H1 (cell line): ENCODE measurements around the gene DLG4. TPM values are rescaled to one million over a fixed set of nuclear protein-coding genes. Genes with fewer than 3 reads are reported as not detected.
"Not testable (repeated sequence)": the region's sequence is repeated elsewhere in the genome, so short reads cannot be mapped to it uniquely, and the experiment has no call there.

Experiments used
- CTCF ChIA-PET: fragments of 300-600 bp; sonication (Branson Sonifier 250); formaldehyde crosslinking; loops from one replicate; lab custom pipeline; 2021; ENCODE audit not compliant: partially characterized antibody; lab: Charles Lee
- POLR2A ChIA-PET: fragments of 300-600 bp; sonication (Branson Sonifier 250); formaldehyde crosslinking; loops from one replicate; lab custom pipeline; 2021; ENCODE audit warnings: inconsistent platforms; ENCODE audit not compliant: partially characterized antibody; lab: Charles Lee
- DNase-seq, 2 experiments: peaks; one replicate each; pipeline versions ENCODE4 v3.0.0 to v3.0.0-alpha.2; 2010 to 2022; ENCODE audit warnings: low spot score in 2 of 2, low read depth in 1 of 2, mixed read lengths in 1 of 2
- FAIRE-seq: peaks from 2 replicates; lab custom pipeline; 2011; peaks lifted over from hg19 to GRCh38; lab: Jason Lieb, UNC
- H2AFZ ChIP-seq: 2 replicates; pipeline ENCODE4 v1.8.1; 2012; ENCODE audit warnings: low read length, inconsistent platforms
- H2AK5ac ChIP-seq: 2 replicates; pipeline ENCODE4 v1.6.1; 2013; ENCODE audit warnings: low read depth, low read length
- H2BK120ac ChIP-seq: replicated peaks from 2 replicates; pipeline ENCODE3; 2013; ENCODE audit warnings: low read depth, low read length, inconsistent platforms
- H2BK12ac ChIP-seq: 2 replicates; pipeline ENCODE4 v1.6.1; 2013; ENCODE audit warnings: low read depth, low read length
- H2BK15ac ChIP-seq: 2 replicates; pipeline ENCODE4 v1.6.1; 2013; ENCODE audit warnings: low read length
- H2BK20ac ChIP-seq: 2 replicates; pipeline ENCODE4 v1.6.1; 2013; ENCODE audit warnings: low read length
- H2BK5ac ChIP-seq: 2 replicates; pipeline ENCODE4 v1.6.1; 2013; ENCODE audit warnings: low read depth, low read length
- H3K14ac ChIP-seq: 2 replicates; pipeline ENCODE4 v1.6.1; 2013; ENCODE audit warnings: inconsistent platforms; ENCODE audit not compliant: insufficient read length
- H3K18ac ChIP-seq: 2 replicates; pipeline ENCODE4 v1.6.1; 2013; ENCODE audit warnings: low read length; ENCODE audit errors: extremely low read depth
- H3K23ac ChIP-seq: 2 replicates; pipeline ENCODE4 v1.6.1; 2013; ENCODE audit warnings: inconsistent platforms; ENCODE audit not compliant: insufficient read length
- H3K23me2 ChIP-seq: 2 replicates; pipeline ENCODE4 v1.6.1; 2013; ENCODE audit warnings: low read depth, low read length
- H3K27ac ChIP-seq: 2 replicates; pipeline ENCODE4 v1.6.1; 2011; ENCODE audit warnings: low read depth, low read length, inconsistent platforms
- H3K27me3 ChIP-seq, 4 experiments: replicated peaks in 1 of 4; 1 replicate in 1 of 4; 2 replicates in 3 of 4; pipeline versions ENCODE4 v1.6.1 to v1.8.1; 2011 to 2013; ENCODE audit warnings: low read length in 3 of 4, mild to moderate bottlenecking in 3 of 4, inconsistent platforms in 2 of 4, mixed read lengths in 2 of 4, moderate library complexity in 1 of 4; ENCODE audit not compliant: control insufficient read depth in 3 of 4, insufficient read depth in 3 of 4; ENCODE audit errors: extremely low read depth in 1 of 4
- H3K36me3 ChIP-seq, 4 experiments: 2 replicates each; pipeline versions ENCODE4 v1.6.1 to v1.8.1; 2011 to 2013; ENCODE audit warnings: mild to moderate bottlenecking in 4 of 4, low read length in 3 of 4, moderate library complexity in 2 of 4, control low read depth in 1 of 4, inconsistent platforms in 1 of 4; ENCODE audit not compliant: insufficient read depth in 4 of 4, control insufficient read depth in 2 of 4
- H3K4ac ChIP-seq: replicated peaks from 2 replicates; pipeline ENCODE3; 2013; ENCODE audit warnings: low read length, low read depth, mixed read lengths, inconsistent platforms; ENCODE audit not compliant: insufficient read length
- H3K4me1 ChIP-seq, 4 experiments: replicated peaks in 1 of 4; 1 replicate in 1 of 4; 2 replicates in 3 of 4; pipeline versions ENCODE4 v1.6.1 to v1.8.1; 2011 to 2013; ENCODE audit warnings: low read length in 3 of 4, inconsistent platforms in 2 of 4, mixed read lengths in 1 of 4; ENCODE audit not compliant: insufficient read depth in 4 of 4, control insufficient read depth in 3 of 4
- H3K4me2 ChIP-seq, 2 experiments: 2 replicates each; pipeline versions ENCODE4 v1.6.1 to v1.8.1; 2011 to 2013; ENCODE audit warnings: low read depth in 2 of 2, low read length in 2 of 2, control low read depth in 1 of 2, inconsistent platforms in 1 of 2, mild to moderate bottlenecking in 1 of 2; ENCODE audit not compliant: insufficient read depth in 1 of 2
- H3K4me3 ChIP-seq, 4 experiments: fragments of 200-600, 300-600 bp in 1 of 4; sonication (generic), shearing (Covaris generic), sonication (Bioruptor Twin) in 1 of 4; 2 replicates each; pipeline versions ENCODE4 v1.5.1 to v1.8.1; 2011 to 2016; ENCODE audit warnings: low read length in 4 of 4, low read depth in 3 of 4, control low read depth in 2 of 4, inconsistent platforms in 2 of 4, mild to moderate bottlenecking in 2 of 4, mixed read lengths in 1 of 4, moderate library complexity in 1 of 4; ENCODE audit not compliant: insufficient read depth in 2 of 4; ENCODE audit errors: extremely low read depth in 1 of 4
- H3K56ac ChIP-seq: replicated peaks from 2 replicates; pipeline ENCODE3; 2013; ENCODE audit warnings: low read depth, mild to moderate bottlenecking, mixed read lengths, low read length, inconsistent platforms; ENCODE audit not compliant: insufficient read length
- H3K79me1 ChIP-seq: 2 replicates; pipeline ENCODE4 v1.6.1; 2013; ENCODE audit warnings: low read depth, low read length, control low read depth
- H3K79me2 ChIP-seq, 2 experiments: 2 replicates each; pipeline versions ENCODE4 v1.6.1 to v1.8.1; 2012 to 2013; ENCODE audit warnings: low read length in 2 of 2, mild to moderate bottlenecking in 2 of 2, inconsistent platforms in 1 of 2; ENCODE audit not compliant: insufficient read depth in 2 of 2, control insufficient read depth in 1 of 2
- H3K9ac ChIP-seq, 4 experiments: replicated peaks in 1 of 4; 1 replicate in 1 of 4; 2 replicates in 3 of 4; pipeline versions ENCODE4 v1.6.1 to v1.8.1; 2011 to 2013; ENCODE audit warnings: low read depth in 3 of 4, low read length in 3 of 4, control low read depth in 2 of 4, mild to moderate bottlenecking in 2 of 4, moderate library complexity in 2 of 4, inconsistent platforms in 1 of 4; ENCODE audit errors: extremely low read depth in 1 of 4
- H3K9me3 ChIP-seq, 2 experiments: 2 replicates each; pipeline versions ENCODE4 v1.6.1 to v1.8.1; 2012 to 2013; ENCODE audit warnings: mild to moderate bottlenecking in 2 of 2, moderate library complexity in 2 of 2, control low read depth in 1 of 2, inconsistent platforms in 1 of 2, low read depth in 1 of 2, low read length in 1 of 2, mixed read lengths in 1 of 2; ENCODE audit not compliant: insufficient read depth in 2 of 2
- H4K20me1 ChIP-seq, 2 experiments: replicated peaks in 1 of 2; 2 replicates each; pipeline versions ENCODE3 to v1.8.1; 2011 to 2013; ENCODE audit warnings: inconsistent platforms in 2 of 2, low read length in 2 of 2, mild to moderate bottlenecking in 1 of 2; ENCODE audit not compliant: insufficient read depth in 2 of 2, control insufficient read depth in 1 of 2
- H4K5ac ChIP-seq: 2 replicates; pipeline ENCODE4 v1.6.1; 2013; ENCODE audit warnings: low read length, low read depth, mixed read lengths, inconsistent platforms; ENCODE audit not compliant: insufficient read length
- H4K8ac ChIP-seq: 2 replicates; pipeline ENCODE4 v1.8.0; 2013; ENCODE audit warnings: mild to moderate bottlenecking, moderate library complexity, low read length, inconsistent platforms; ENCODE audit not compliant: insufficient read depth; ENCODE audit errors: extremely low read depth
- H4K91ac ChIP-seq: replicated peaks from 2 replicates; pipeline ENCODE3; 2013; ENCODE audit warnings: low read length, mixed read lengths, inconsistent platforms; ENCODE audit not compliant: insufficient read length
- WGBS, 2 experiments: shearing (Covaris generic) in 1 of 2; methylation state at CpG; one replicate each; pipeline versions ENCODE4 v1.1.6 to v1.1.7; 2013 to 2015; ENCODE audit warnings: low lambda C conversion rate in 2 of 2, mixed read lengths in 2 of 2, inconsistent platforms in 1 of 2, low coverage in 1 of 2, missing lambda C conversion rate in 1 of 2; ENCODE audit not compliant: insufficient replicate concordance in 2 of 2, insufficient coverage in 1 of 2, insufficient read length in 1 of 2; ENCODE audit errors: extremely low coverage in 1 of 2, missing lambda C conversion rate in 1 of 2; 5-methylcytosine and 5-hydroxymethylcytosine counted together
- polyA plus RNA-seq, 7 experiments: library from polyadenylated mRNA; depleted of rRNA in 3 of 7; stranded (reverse) in 5 of 7; unstranded in 2 of 7; fragments of >200 nt in 5 of 7; fragments of 200-250 nt in 2 of 7; gene quantifications; 1 replicate in 5 of 7; 2 replicates in 1 of 7; 4 replicates in 1 of 7; pipeline versions ENCODE4 v1.2.1 to v1.2.3, GENCODE V29; 2011 to 2013; ENCODE audit warnings: missing spikeins in 2 of 7, mixed read lengths in 2 of 7
- total RNA-seq: library from RNA; stranded (reverse); fragmentation: NEBNext Ultra II Directional; extraction: Animal tissue kit (Norgen Biotek cat#: 25700); gene quantifications from 2 replicates; pipeline ENCODE4 v1.2.1, GENCODE V29; 2021

Gene DLG4
- total and polyA plus RNA-seq, 2 of the 8 experiments (the other 6 are each of a cell fraction or from before 2014, with no cell fraction given) = 18.9 to 45.9 TPM

- not testable (repeated sequence) for H4K20me1 ChIP-seq, H2BK20ac ChIP-seq, H2AFZ ChIP-seq, H3K36me3 ChIP-seq, H2BK15ac ChIP-seq, H3K23ac ChIP-seq, H3K4me1 ChIP-seq, H3K9ac ChIP-seq, H3K79me2 ChIP-seq, H3K4ac ChIP-seq, H3K23me2 ChIP-seq, H3K56ac ChIP-seq, H3K79me1 ChIP-seq, H3K14ac ChIP-seq, DNase-seq, FAIRE-seq, H4K8ac ChIP-seq, H2BK12ac ChIP-seq, H2BK120ac ChIP-seq, H2AK5ac ChIP-seq, H3K27me3 ChIP-seq, H2BK5ac ChIP-seq, H3K4me2 ChIP-seq, H3K18ac ChIP-seq, H3K27ac ChIP-seq, H3K4me3 ChIP-seq, H4K5ac ChIP-seq, H4K91ac ChIP-seq, H3K9me3 ChIP-seq
- CTCF ChIA-PET = interaction anchor here (0.6 to 1.7 kb wide), 4 partner anchors 13 to 124 kb away, joined by 3 to 6 read pairs (median 4); no protein-coding TSS in a partner anchor
- WGBS, 2 experiments = 91% methylated on average over 7 of the region's 7 CpGs; no CpG with 5 or more reads in 1 of the 2 experiments
- POLR2A ChIA-PET = interaction anchor here (0.9 to 1.0 kb wide), 2 partner anchors 58 to 111 kb away, joined by 4 read pairs; no protein-coding TSS in a partner anchor
Observed at GRCh38 chr17:7169565-7169908, 50.1 kb downstream of the DLG4 start.
